Activated CD8-positive, alpha-beta memory T cell treated with anti-CD3 and anti-CD28 coated beads, Interleukin-2, amount 10 ng/mL, durations not matched to agents 7 days and 5 days (primary cell): ENCODE results near the gene BICDL2. TPM values are rescaled to one million over a fixed set of nuclear protein-coding genes. Genes with fewer than 3 reads are reported as not detected.
A peak's percentile ranks its signal among the peaks of the same experiment; 100 is the strongest.
"Not testable (repeated sequence)": the region's sequence is repeated elsewhere in the genome, so short reads cannot be mapped to it uniquely, and the experiment has no call there.

ENCODE experiments used
- ATAC-seq: fragments of 150-1000 bp; cut with Tn5 transposase; one replicate; pipeline ENCODE4 v1.10.0; 2021; ENCODE audit warnings: moderate library complexity
- CTCF ChIA-PET: fragments of 350-600 bp; sonication (Branson Sonifier 250); formaldehyde crosslinking; loops from one replicate; lab custom pipeline; 2021; ENCODE audit warnings: antibody characterized with exemption; lab: Charles Lee
- DNase-seq: peaks from one replicate; pipeline ENCODE4 v3.0.0-alpha.2; 2020
- H3K27ac Mint-ChIP-seq: one replicate; pipeline ENCODE4 v1.8.0; 2021; ENCODE audit warnings: mild to moderate bottlenecking, mixed read lengths
- H3K27me3 Mint-ChIP-seq: one replicate; pipeline ENCODE4 v1.8.0; 2021; ENCODE audit warnings: mixed read lengths
- H3K36me3 Mint-ChIP-seq: one replicate; pipeline ENCODE4 v1.8.0; 2021; ENCODE audit warnings: mild to moderate bottlenecking, mixed read lengths
- H3K4me1 Mint-ChIP-seq: one replicate; pipeline ENCODE4 v1.8.0; 2021; ENCODE audit warnings: mixed read lengths
- H3K4me3 Mint-ChIP-seq: one replicate; pipeline ENCODE4 v1.8.0; 2021; ENCODE audit warnings: mild to moderate bottlenecking, moderate library complexity, mixed read lengths
- H3K9me3 Mint-ChIP-seq: one replicate; pipeline ENCODE4 v1.8.0; 2022; ENCODE audit warnings: low read depth, mixed read lengths
- total RNA-seq, 2 experiments: library from RNA; stranded (reverse); gene quantifications; one replicate each; pipeline ENCODE4 v1.2.3, GENCODE V29; 2021

BICDL2 gene
- total RNA-seq, 2 experiments from 2014 or later: 0.50 TPM; not detected in 1

- Mint-ChIP-seq H3K4me3 (peak overlapping the region; percentile 81), H3K36me3 (peaks cover 40% of the 10 kb centered on the region), H3K27ac (peak overlapping the region; percentile 87), H3K4me1 (peaks cover 68% of the 10 kb centered on the region), H3K27me3 (no peaks in the 10 kb centered on the region), H3K9me3 (peaks cover 2% of the 10 kb centered on the region)
- ATAC-seq (no peak), DNase-seq (no peak)
- CTCF ChIA-PET: interaction anchor here (1.0 to 14.1 kb wide), 18 partner anchors 9 to 105 kb away, joined by 3 to 346 read pairs (median 15); partner anchors contain the start of genes BICDL2 and ZNF213
Measured at GRCh38 chr16:3060339-3061127, 23.8 kb upstream of the BICDL2 start.

GRCh38 chr16:3059723-3060242, 23.0 kb upstream of the BICDL2 start:
- Mint-ChIP-seq H3K27ac (peak overlapping the region; percentile 87), H3K36me3 (peaks cover 44% of the 10 kb centered on the region), H3K4me3 (peak overlapping the region; percentile 81), H3K27me3 (no peaks in the 10 kb centered on the region), H3K4me1 (peaks cover 70% of the 10 kb centered on the region), H3K9me3 (peaks cover 2% of the 10 kb centered on the region)
- CTCF ChIA-PET: interaction anchor here (0.7 to 14.1 kb wide), 22 partner anchors 10 to 109 kb away, joined by 3 to 346 read pairs (median 10); partner anchors contain the start of genes BICDL2 and ZNF213
- DNase-seq (no peak), ATAC-seq (no peak)

GRCh38 chr16:3059041-3059722, 22.4 kb upstream of the BICDL2 start:
- H3K4me3 Mint-ChIP-seq: peak overlapping the region; percentile 81
- peaks cover 49% of the 10 kb centered on the region for H3K36me3 Mint-ChIP-seq
- CTCF ChIA-PET: interaction anchor here (0.7 to 14.1 kb wide), 39 partner anchors 8 to 117 kb away, joined by 3 to 346 read pairs (median 6); partner anchors contain the start of genes BICDL2, PAQR4 and ZNF213

GRCh38 chr16:3058139-3059030, 21.6 kb upstream of the BICDL2 start:
- peaks cover 2% of the 10 kb centered on the region for H3K9me3 Mint-ChIP-seq
- CTCF ChIA-PET: interaction anchor here (0.6 to 14.1 kb wide), 38 partner anchors 9 to 118 kb away, joined by 3 to 346 read pairs (median 7); partner anchors contain the start of genes BICDL2, PAQR4, ZNF205 and ZNF213
- ATAC-seq: peak; percentile 52
- H3K36me3 Mint-ChIP-seq: peaks cover 55% of the 10 kb centered on the region
- H3K27ac Mint-ChIP-seq: peak overlapping the region; percentile 95
- peak; percentile 84 for DNase-seq
- H3K27me3 Mint-ChIP-seq: no peaks in the 10 kb centered on the region
- H3K4me1 Mint-ChIP-seq: peaks cover 71% of the 10 kb centered on the region
- H3K4me3 Mint-ChIP-seq: peak overlapping the region; percentile 81

More at GRCh38 chr16:3059041-3059722, 22.4 kb upstream of the BICDL2 start:
- peak; percentile 92 for DNase-seq
- peak; percentile 76 for ATAC-seq
- peak overlapping the region; percentile 90 for H3K27ac Mint-ChIP-seq
- no peaks in the 10 kb centered on the region for H3K27me3 Mint-ChIP-seq
- H3K9me3 Mint-ChIP-seq: peaks cover 2% of the 10 kb centered on the region
- H3K4me1 Mint-ChIP-seq: peaks cover 71% of the 10 kb centered on the region

GRCh38 chr16:3057181-3058138, 20.7 kb upstream of the BICDL2 start:
- DNase-seq: peak; percentile 77
- H3K4me1 Mint-ChIP-seq: peaks cover 69% of the 10 kb centered on the region

GRCh38 chr16:3056336-3057180, 19.8 kb upstream of the BICDL2 start:
- H3K27me3 Mint-ChIP-seq: no peaks in the 10 kb centered on the region
- H3K4me3 Mint-ChIP-seq: peak overlapping the region; percentile 81
- ATAC-seq (no peak), DNase-seq (no peak)
- H3K27ac Mint-ChIP-seq: peak overlapping the region; percentile 95
- no peaks in the 10 kb centered on the region for H3K9me3 Mint-ChIP-seq
- H3K4me1 Mint-ChIP-seq: peaks cover 70% of the 10 kb centered on the region
- peaks cover 57% of the 10 kb centered on the region for H3K36me3 Mint-ChIP-seq
- CTCF ChIA-PET: interaction anchor here (1.2 to 14.1 kb wide), 10 partner anchors 9 to 103 kb away, joined by 3 to 346 read pairs (median 10); partner anchors contain the start of genes IL32 and ZNF213

More at GRCh38 chr16:3057181-3058138, 20.7 kb upstream of the BICDL2 start:
- CTCF ChIA-PET: interaction anchor here (0.9 to 14.1 kb wide), 26 partner anchors 8 to 119 kb away, joined by 3 to 346 read pairs (median 11); partner anchors contain the start of genes BICDL2, PAQR4 and ZNF213
- Mint-ChIP-seq H3K27ac (peak overlapping the region; percentile 95), H3K27me3 (no peaks in the 10 kb centered on the region), H3K36me3 (peaks cover 53% of the 10 kb centered on the region), H3K9me3 (no peaks in the 10 kb centered on the region), H3K4me3 (peak overlapping the region; percentile 81)
- ATAC-seq: no peak

GRCh38 chr16:3055734-3056115, 19.0 kb upstream of the BICDL2 start:
- CTCF ChIA-PET: interaction anchor here (1.2 to 14.1 kb wide), 8 partner anchors 8 to 104 kb away, joined by 3 to 346 read pairs (median 8); partner anchors contain the start of genes IL32 and ZNF213
- Mint-ChIP-seq H3K36me3 (peaks cover 63% of the 10 kb centered on the region), H3K27ac (peak overlapping the region; percentile 95), H3K4me1 (peaks cover 74% of the 10 kb centered on the region), H3K4me3 (peak overlapping the region; percentile 68)
- H3K27me3 Mint-ChIP-seq, H3K9me3 Mint-ChIP-seq, DNase-seq, ATAC-seq: not testable (repeated sequence)

GRCh38 chr16:3054965-3055733, 18.4 kb upstream of the BICDL2 start:
- peaks cover 74% of the 10 kb centered on the region for H3K4me1 Mint-ChIP-seq
- no peaks in the 10 kb centered on the region for H3K27me3 Mint-ChIP-seq
- peaks cover 64% of the 10 kb centered on the region for H3K36me3 Mint-ChIP-seq
- peak overlapping the region; percentile 68 for H3K4me3 Mint-ChIP-seq
- peak overlapping the region; percentile 95 for H3K27ac Mint-ChIP-seq
- peak; percentile 86 for DNase-seq
- CTCF ChIA-PET: interaction anchor here (0.7 to 14.1 kb wide), 13 partner anchors 7 to 105 kb away, joined by 3 to 346 read pairs (median 4); partner anchors contain the start of genes IL32 and ZNF213
- peak; percentile 25 for ATAC-seq
- no peaks in the 10 kb centered on the region for H3K9me3 Mint-ChIP-seq

- H3K27me3 Mint-ChIP-seq, DNase-seq, H3K4me3 Mint-ChIP-seq, ATAC-seq, H3K9me3 Mint-ChIP-seq: not testable (repeated sequence)
- CTCF ChIA-PET: interaction anchor here (1.2 kb wide), 1 partner anchor 22 kb away, joined by 3 read pairs; no protein-coding TSS in a partner anchor
- H3K36me3 Mint-ChIP-seq: peaks cover 67% of the 10 kb centered on the region
- H3K27ac Mint-ChIP-seq: peak overlapping the region; percentile 76
- peaks cover 84% of the 10 kb centered on the region for H3K4me1 Mint-ChIP-seq
Measured at GRCh38 chr16:3053330-3053710, 16.6 kb upstream of the BICDL2 start.
